ENCODE results near the gene FRMD5. TPM values are rescaled to one million over a fixed set of nuclear protein-coding genes. Genes with fewer than 3 reads are reported as not detected.
"Not testable (repeated sequence)": the region's sequence is repeated elsewhere in the genome, so short reads cannot be mapped to it uniquely, and the experiment has no call there.

Gene FRMD5
- total RNA-seq, 1 donor from 2014 or later: 43.0 TPM

DNA sequence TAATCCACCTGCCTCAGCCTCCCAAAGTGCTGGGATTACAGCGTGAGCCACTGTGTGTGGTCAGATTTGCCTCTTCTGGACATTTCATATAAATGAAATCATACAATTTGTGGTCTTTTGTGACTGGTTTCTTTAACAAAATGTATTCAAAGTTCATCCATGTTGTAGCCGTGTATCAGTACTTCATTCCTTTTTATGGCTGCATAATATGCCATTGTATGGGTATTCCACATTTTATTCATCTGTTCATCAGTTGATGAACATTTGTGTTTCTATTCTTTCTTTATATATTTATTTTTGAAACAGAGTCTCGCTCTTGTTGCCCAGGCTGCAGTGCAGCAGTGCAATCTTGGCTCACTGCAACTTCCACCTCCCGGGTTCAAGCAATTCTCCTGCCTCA, 342.5 kb downstream of the FRMD5 start:
- intact Hi-C loops (cut with DNase I): no loop called here
- ATAC-seq: no peak
- DNase-seq (ENCODE audit: missing footprints): no peak

DNA sequence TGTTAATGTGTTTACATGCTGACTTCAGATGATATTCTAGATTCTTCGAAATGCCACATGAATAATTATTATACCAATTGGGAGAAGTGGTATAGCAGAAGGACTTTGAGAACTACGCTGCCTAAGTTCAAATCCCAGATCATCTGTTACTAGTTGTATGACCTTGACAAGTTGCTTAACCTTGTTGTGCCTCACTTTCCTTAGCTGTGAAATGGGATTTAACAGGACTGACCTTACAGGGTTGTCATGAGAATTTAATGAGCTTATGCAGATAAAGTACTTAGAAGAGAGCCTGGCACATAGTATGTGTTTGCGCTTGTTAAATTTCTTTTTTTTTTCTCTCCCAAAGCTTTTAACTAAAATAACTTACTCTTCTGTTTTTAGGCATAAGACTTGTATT, 343.8 kb downstream of the FRMD5 start:
- no peak for ATAC-seq
- intact Hi-C loops (cut with DNase I): no loop called here
- no peak for DNase-seq (ENCODE audit: missing footprints)

GRCh38 chr15:43845421-43845820, 349.6 kb downstream of the FRMD5 start:
- intact Hi-C loops (cut with DNase I): no loop called here
- DNase-seq (ENCODE audit: missing footprints) (no peak), ATAC-seq (no peak)

DNA sequence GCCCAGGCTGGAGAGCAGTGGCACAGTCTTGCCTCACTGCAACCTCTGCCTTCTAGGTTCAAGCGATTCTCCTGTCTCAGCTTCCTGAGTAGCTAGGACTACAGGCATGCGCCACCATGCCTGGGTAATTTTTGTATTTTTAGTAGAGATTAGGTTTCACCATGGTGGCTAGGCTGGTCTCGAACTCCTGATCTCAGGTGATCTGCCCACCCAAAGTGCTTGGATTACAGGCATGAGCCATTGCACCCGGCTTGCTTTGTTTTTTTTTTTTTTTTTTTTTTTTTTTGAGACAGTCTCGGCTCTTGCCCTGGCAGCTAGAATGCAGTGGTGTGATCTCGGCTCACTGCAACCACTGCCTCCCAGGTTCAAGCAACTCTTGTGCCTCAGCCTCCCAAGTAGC, 362.6 kb downstream of the FRMD5 start:
- DNase-seq (ENCODE audit: missing footprints); ATAC-seq; intact Hi-C loops (cut with DNase I): not testable (repeated sequence)

- ATAC-seq; DNase-seq (ENCODE audit: missing footprints); intact Hi-C loops (cut with DNase I): not testable (repeated sequence)
Observed at GRCh38 chr15:43831519-43832052, 363.5 kb downstream of the FRMD5 start.

GRCh38 chr15:43830691-43831275, 364.3 kb downstream of the FRMD5 start:
- DNase-seq (ENCODE audit: missing footprints); intact Hi-C loops (cut with DNase I); ATAC-seq: not testable (repeated sequence)

- ATAC-seq; DNase-seq (ENCODE audit: missing footprints): not testable (repeated sequence)
- intact Hi-C loops (cut with DNase I): loop anchor here (10.0 kb wide), 1 partner anchor 55 kb away; the partner anchor contains the start of gene ELL3
Observed at GRCh38 chr15:43829951-43830540, 365.0 kb downstream of the FRMD5 start.

GRCh38 chr15:43828061-43828657, 366.9 kb downstream of the FRMD5 start:
- DNase-seq (ENCODE audit: missing footprints) (no peak), ATAC-seq (no peak)
- intact Hi-C loops (cut with DNase I): loop anchor here (10.0 kb wide), 1 partner anchor 53 kb away; the partner anchor contains the start of gene ELL3

- intact Hi-C loops (cut with DNase I): loop anchor here (10.0 kb wide), 1 partner anchor 52 kb away; the partner anchor contains the start of gene ELL3
- peak; percentile 94 for DNase-seq (ENCODE audit: missing footprints)
- ATAC-seq: peak; percentile 80
Observed at GRCh38 chr15:43826508-43827341, 368.3 kb downstream of the FRMD5 start, which contains the start of gene WDR76. WDR76 (plus strand) TSS chr15:43827002; CDS start chr15:43827033, 31 bp downstream.

- DNase-seq (ENCODE audit: missing footprints) (no peak), ATAC-seq (no peak)
- intact Hi-C loops (cut with DNase I): loop anchor here (10.0 kb wide), 1 partner anchor 51 kb away; the partner anchor contains the start of gene ELL3
Observed at GRCh38 chr15:43826029-43826507, 369.0 kb downstream of the FRMD5 start.

DNA sequence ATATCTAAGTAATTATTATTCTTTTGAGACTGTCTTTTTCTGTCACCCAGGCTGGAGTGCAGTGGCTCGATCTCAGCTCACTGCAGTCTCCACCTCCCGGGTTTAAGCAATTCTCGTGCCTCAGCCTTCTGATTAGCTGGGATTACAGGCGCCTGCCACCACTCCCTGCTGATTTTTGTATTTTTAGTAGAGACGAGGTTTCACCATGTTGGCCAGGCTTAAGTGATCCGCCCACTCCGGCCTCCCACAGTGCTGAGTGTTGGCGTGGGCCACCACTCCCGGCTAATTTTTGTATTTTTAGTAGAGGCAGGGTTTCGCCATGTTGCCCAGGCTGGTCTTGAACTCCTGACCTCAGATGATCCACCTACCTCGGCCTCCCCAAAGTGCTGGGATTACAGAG, 369.8 kb downstream of the FRMD5 start:
- intact Hi-C loops (cut with DNase I): loop anchor here (10.0 kb wide), 1 partner anchor 51 kb away; the partner anchor contains the start of gene ELL3
- not testable (repeated sequence) for ATAC-seq; DNase-seq (ENCODE audit: missing footprints)

DNA sequence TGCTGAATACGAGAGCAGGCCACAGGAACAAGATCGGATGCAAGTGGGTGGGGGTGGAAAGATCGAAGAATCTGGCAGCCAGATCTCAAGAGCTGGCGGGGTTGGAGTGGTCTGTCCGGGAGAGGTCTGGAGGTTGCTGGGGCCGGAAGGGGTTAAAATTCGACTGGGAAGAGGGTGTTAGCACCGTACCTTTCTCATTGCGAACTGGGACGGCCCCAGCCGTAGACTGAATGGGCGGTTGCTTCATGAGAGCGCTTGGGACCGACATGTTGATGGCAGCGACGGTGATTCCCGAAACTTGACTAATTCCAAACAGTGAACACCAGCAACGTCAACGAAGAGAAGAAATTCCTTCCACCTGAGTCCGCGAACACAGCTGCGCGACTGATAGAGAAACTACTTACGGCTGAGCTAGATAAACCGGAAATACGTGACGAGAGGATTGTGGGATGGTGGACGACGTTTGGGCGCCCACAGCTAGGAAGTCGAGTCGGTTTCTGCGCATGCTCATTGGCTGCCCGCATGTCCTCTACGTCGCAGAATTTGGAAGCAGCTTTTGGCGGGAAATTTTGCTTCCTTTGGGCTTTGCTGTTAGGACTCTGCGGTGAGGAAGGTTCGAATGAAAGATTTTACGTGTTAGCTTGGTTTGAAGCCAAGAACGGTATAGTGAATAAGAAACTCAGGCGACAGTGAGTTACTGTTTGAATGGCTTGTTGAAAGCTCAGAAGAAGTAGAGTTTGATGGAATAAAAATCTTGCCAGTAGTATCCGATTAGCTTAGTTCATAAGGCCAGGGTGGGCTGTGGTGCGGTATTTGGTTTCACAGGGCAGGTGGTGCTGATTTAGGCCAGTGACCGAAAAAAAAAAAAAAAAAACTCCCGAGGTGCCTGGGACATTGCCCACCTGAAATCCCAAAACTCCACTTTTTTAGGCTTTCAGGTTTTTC, 370.5 kb downstream of the FRMD5 start, which contains the start of gene MFAP1:
Gene MFAP1, minus strand, starts transcription at position 389 of the 945 bp plus-strand sequence. Its CDS starts 121 bp downstream, at position 268.
- intact Hi-C loops (cut with DNase I): loop anchor here (10.0 kb wide), 1 partner anchor 50 kb away; the partner anchor contains the start of gene ELL3
- DNase-seq (ENCODE audit: missing footprints): peak; percentile 97
- ATAC-seq: peak; percentile 96

- DNase-seq (ENCODE audit: missing footprints): no peak
- intact Hi-C loops (cut with DNase I): loop anchor here (10.0 kb wide), 1 partner anchor 47 kb away; the partner anchor contains the start of gene ELL3
- ATAC-seq: no peak
Observed at GRCh38 chr15:43821505-43821904, 373.6 kb downstream of the FRMD5 start.

Measured in Right ventricle myocardium inferior (tissue), 1 donor.